Measurements from ENCODE around the gene CAGE1. TPM values are rescaled to one million over a fixed set of nuclear protein-coding genes. Genes with fewer than 3 reads are reported as not detected.
"Not testable (repeated sequence)": the region's sequence is repeated elsewhere in the genome, so short reads cannot be mapped to it uniquely, and the experiment has no call there.

Gene CAGE1
- total RNA-seq, 1 experiment from 2014 or later = 0.29 TPM

DNA sequence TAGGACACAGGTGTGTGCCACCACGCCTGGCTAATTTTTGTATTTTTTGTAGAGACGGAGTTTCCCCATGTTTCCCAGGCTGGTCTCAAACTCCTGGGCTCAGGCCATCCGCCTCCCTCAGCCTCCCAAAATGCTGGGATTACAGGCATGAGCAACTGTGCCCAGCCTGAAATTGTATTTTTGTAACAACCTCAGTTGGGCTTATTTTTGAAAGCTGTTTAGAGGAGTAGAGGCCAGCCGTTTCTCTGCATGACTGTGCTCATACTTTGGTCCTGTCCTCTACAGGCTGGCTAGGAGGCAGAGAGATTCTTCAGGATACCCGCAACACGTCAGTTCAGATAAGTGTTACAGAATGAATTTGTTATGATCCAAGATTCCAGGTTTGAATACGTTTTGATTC, 22.1 kb downstream of the CAGE1 start:
- no peaks in the 10 kb centered on the region for H3K79me2 ChIP-seq (ENCODE audit: low read length)
- H3K4me1 ChIP-seq (ENCODE audit: insufficient read depth, low read length) = no peaks in the 10 kb centered on the region
- TF ChIP-seq EZH2 (IDR thresholded peaks at IDR 0.05; ENCODE audit: low read length, unreplicated experiment) = no peak
- no peak for TF ChIP-seq CTCF (conservative IDR thresholded peaks at IDR 0.05; ENCODE audit: low read depth, low read length)
- TF ChIP-seq EZH2phosphoT487 (IDR thresholded peaks at IDR 0.05; ENCODE audit: borderline replicate concordance, low read length) = no peak
- H3K9me2 ChIP-seq (replicated peaks; ENCODE audit: low read length) = no peaks in the 10 kb centered on the region
- no peaks in the 10 kb centered on the region for H3K27me3 ChIP-seq (ENCODE audit: low read length)
- no TSS peak for BruUV-seq (replicated peaks)
- H4K20me1 ChIP-seq (ENCODE audit: low read length) = no peaks in the 10 kb centered on the region
- H3K9ac ChIP-seq (ENCODE audit: low read length) = no peak overlapping the region
- CTCF ChIA-PET = no interaction called here
- POLR2A ChIA-PET (ENCODE audit: unreplicated experiment) = no interaction called here
- no peak overlapping the region for H3K4me2 ChIP-seq (ENCODE audit: low read length)
- DNase-seq (no peak), ATAC-seq (no peak)
- H3F3A ChIP-seq (ENCODE audit: low read length, unreplicated experiment) = no peaks in the 10 kb centered on the region
- H3K27ac ChIP-seq (ENCODE audit: low read length) = no peak overlapping the region
- intact Hi-C loops (cut with micrococcal nuclease) = no loop called here
- no peaks in the 10 kb centered on the region for H3K36me3 ChIP-seq (ENCODE audit: low read depth, low read length)
- H2AFZ ChIP-seq (ENCODE audit: low read length) = no peak overlapping the region
- H3K4me3 ChIP-seq (ENCODE audit: low read length) = no peak overlapping the region
- no peaks in the 10 kb centered on the region for H3K9me3 ChIP-seq (ENCODE audit: low read length)

GRCh38 chr6:7351916-7352315, 37.6 kb downstream of the CAGE1 start:
- H3K4me2 ChIP-seq (ENCODE audit: low read length); intact Hi-C loops (cut with micrococcal nuclease); H3K27ac ChIP-seq (ENCODE audit: low read length); CTCF ChIA-PET; H3K9me2 ChIP-seq (replicated peaks; ENCODE audit: low read length); H3K9me3 ChIP-seq (ENCODE audit: low read length); H3K4me3 ChIP-seq (ENCODE audit: low read length); ATAC-seq; H3K36me3 ChIP-seq (ENCODE audit: low read depth, low read length); BruUV-seq (replicated peaks); H3K79me2 ChIP-seq (ENCODE audit: low read length); DNase-seq; H2AFZ ChIP-seq (ENCODE audit: low read length); H4K20me1 ChIP-seq (ENCODE audit: low read length); H3K9ac ChIP-seq (ENCODE audit: low read length); H3K27me3 ChIP-seq (ENCODE audit: low read length); POLR2A ChIA-PET (ENCODE audit: unreplicated experiment); H3F3A ChIP-seq (ENCODE audit: low read length, unreplicated experiment): not testable (repeated sequence)
- H3K4me1 ChIP-seq (ENCODE audit: insufficient read depth, low read length) = peaks cover 13% of the 10 kb centered on the region

- H3K79me2 ChIP-seq (ENCODE audit: low read length); H3K9me3 ChIP-seq (ENCODE audit: low read length); H3K4me2 ChIP-seq (ENCODE audit: low read length); ATAC-seq; H3K9ac ChIP-seq (ENCODE audit: low read length); H4K20me1 ChIP-seq (ENCODE audit: low read length); H3K27ac ChIP-seq (ENCODE audit: low read length); H3F3A ChIP-seq (ENCODE audit: low read length, unreplicated experiment); H3K27me3 ChIP-seq (ENCODE audit: low read length); intact Hi-C loops (cut with micrococcal nuclease); H2AFZ ChIP-seq (ENCODE audit: low read length); H3K36me3 ChIP-seq (ENCODE audit: low read depth, low read length); H3K4me3 ChIP-seq (ENCODE audit: low read length); POLR2A ChIA-PET (ENCODE audit: unreplicated experiment); CTCF ChIA-PET; DNase-seq; BruUV-seq (replicated peaks); H3K9me2 ChIP-seq (replicated peaks; ENCODE audit: low read length): not testable (repeated sequence)
- H3K4me1 ChIP-seq (ENCODE audit: insufficient read depth, low read length) = peaks cover 18% of the 10 kb centered on the region
These were observed 39.0 kb downstream of the CAGE1 start for GRCh38 chr6:7350591-7350990.

GRCh38 chr6:7347551-7347997, 42.0 kb downstream of the CAGE1 start:
- Histone ChIP-seq H3K27ac (ENCODE audit: low read length) (peak overlapping the region; percentile 97), H3K9ac (ENCODE audit: low read length) (peak overlapping the region; percentile 85), H3K4me1 (ENCODE audit: insufficient read depth, low read length) (peaks cover 22% of the 10 kb centered on the region), H3K4me2 (ENCODE audit: low read length) (peak overlapping the region; percentile 53), H2AFZ (ENCODE audit: low read length) (peak overlapping the region; percentile 69)
- POLR2A ChIA-PET (ENCODE audit: unreplicated experiment); H3K36me3 ChIP-seq (ENCODE audit: low read depth, low read length); H3K9me3 ChIP-seq (ENCODE audit: low read length); BruUV-seq (replicated peaks); H3K9me2 ChIP-seq (replicated peaks; ENCODE audit: low read length); H3K4me3 ChIP-seq (ENCODE audit: low read length); CTCF ChIA-PET; H4K20me1 ChIP-seq (ENCODE audit: low read length); H3K79me2 ChIP-seq (ENCODE audit: low read length); H3K27me3 ChIP-seq (ENCODE audit: low read length); intact Hi-C loops (cut with micrococcal nuclease); H3F3A ChIP-seq (ENCODE audit: low read length, unreplicated experiment): not testable (repeated sequence)
- ATAC-seq (peak; percentile 77), DNase-seq (peak; percentile 91)

DNA sequence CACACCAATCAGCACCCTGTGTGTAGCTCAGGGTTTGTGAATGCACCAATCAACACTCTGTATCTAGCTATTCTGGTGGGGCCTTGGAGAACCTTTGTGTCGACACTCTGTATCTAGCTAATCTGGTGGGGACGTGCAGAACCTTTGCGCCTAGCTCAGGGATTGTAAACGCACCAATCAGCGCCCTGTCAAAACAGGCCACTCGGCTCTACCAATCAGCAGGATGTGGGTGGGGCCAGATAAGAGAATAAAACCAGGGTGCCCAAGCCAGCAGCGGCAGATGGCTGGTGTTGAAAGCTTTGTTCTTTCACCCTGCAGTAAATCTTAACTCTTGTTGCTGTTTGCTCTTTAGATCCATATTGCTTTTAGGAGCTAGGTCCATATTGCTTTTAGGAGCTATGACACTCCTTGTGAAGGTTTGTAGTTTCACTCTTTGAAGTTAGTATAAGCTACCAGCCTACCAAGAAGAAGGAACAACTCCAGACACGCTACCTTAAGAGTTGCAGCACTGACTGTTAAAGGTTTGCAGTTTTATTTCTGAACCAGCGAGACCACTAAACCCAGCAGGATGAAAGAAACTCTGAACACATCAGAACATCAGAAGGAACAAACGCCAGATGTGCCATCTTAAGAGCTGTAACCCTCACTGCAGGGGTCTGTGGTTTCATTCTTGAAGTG, 44.6 kb downstream of the CAGE1 start:
- H3K27me3 ChIP-seq (ENCODE audit: low read length); H3K4me2 ChIP-seq (ENCODE audit: low read length); H2AFZ ChIP-seq (ENCODE audit: low read length); H4K20me1 ChIP-seq (ENCODE audit: low read length); CTCF ChIA-PET; DNase-seq; H3K9me2 ChIP-seq (replicated peaks; ENCODE audit: low read length); H3K4me3 ChIP-seq (ENCODE audit: low read length); H3K9ac ChIP-seq (ENCODE audit: low read length); POLR2A ChIA-PET (ENCODE audit: unreplicated experiment); intact Hi-C loops (cut with micrococcal nuclease); BruUV-seq (replicated peaks); H3F3A ChIP-seq (ENCODE audit: low read length, unreplicated experiment); H3K36me3 ChIP-seq (ENCODE audit: low read depth, low read length); ATAC-seq; H3K79me2 ChIP-seq (ENCODE audit: low read length); H3K27ac ChIP-seq (ENCODE audit: low read length); H3K9me3 ChIP-seq (ENCODE audit: low read length): not testable (repeated sequence)
- peaks cover 24% of the 10 kb centered on the region for H3K4me1 ChIP-seq (ENCODE audit: insufficient read depth, low read length)
